Measurements from ENCODE around the gene MAN2A2. TPM values are rescaled to one million over a fixed set of nuclear protein-coding genes. Genes with fewer than 3 reads are reported as not detected.

MAN2A2 gene
- total RNA-seq, 2 experiments from 2014 or later = 108 to 111 TPM

- H3K4me1 Mint-ChIP-seq = peaks cover 20% of the 10 kb centered on the region
- no peaks in the 10 kb centered on the region for H3K9me3 Mint-ChIP-seq
- H3K27ac Mint-ChIP-seq = peak overlapping the region; percentile 67
- ATAC-seq (ENCODE audit: low read depth) (no peak), DNase-seq (no peak)
- POLR2A ChIA-PET = interaction anchor here (0.5 to 1.5 kb wide), 3 partner anchors 9 to 219 kb away, joined by 3 to 4 read pairs (median 3); no protein-coding TSS in a partner anchor
- no peak overlapping the region for H3K4me3 Mint-ChIP-seq
- H3K27me3 Mint-ChIP-seq = no peaks in the 10 kb centered on the region
- H3K36me3 Mint-ChIP-seq = peaks cover 11% of the 10 kb centered on the region
These were observed 20.1 kb upstream of the MAN2A2 start for GRCh38 chr15:90882781-90883525.

DNA sequence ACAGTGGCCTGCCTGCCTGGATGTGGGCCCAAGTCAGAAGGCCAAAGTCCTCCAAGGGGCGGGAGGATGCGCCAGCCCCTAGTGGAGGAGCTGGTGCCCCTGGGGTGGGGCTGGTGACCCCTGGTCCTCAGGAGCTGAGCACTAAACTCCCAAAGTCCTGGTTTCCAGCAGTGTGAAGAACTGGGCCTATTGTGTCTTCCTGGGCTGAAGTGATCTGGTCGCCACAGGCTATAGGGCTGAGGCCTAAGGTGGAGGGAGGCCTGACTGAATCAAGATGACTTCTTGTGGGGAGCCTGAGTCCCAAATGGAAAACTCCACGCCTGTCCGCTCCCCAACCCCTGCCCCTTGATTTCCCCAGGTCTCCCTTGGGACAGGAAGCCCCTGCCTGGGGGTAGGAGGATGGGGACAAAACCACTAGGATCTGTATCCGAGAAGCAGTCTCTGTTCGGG lies 19.6 kb upstream of the MAN2A2 start:
- peak overlapping the region; percentile 37 for H3K4me3 Mint-ChIP-seq
- DNase-seq (no peak), ATAC-seq (ENCODE audit: low read depth) (no peak)
- H3K36me3 Mint-ChIP-seq = peaks cover 11% of the 10 kb centered on the region
- peak overlapping the region; percentile 49 for H3K27ac Mint-ChIP-seq
- POLR2A ChIA-PET = interaction anchor here (0.9 to 1.5 kb wide), 2 partner anchors 10 to 12 kb away, joined by 3 to 4 read pairs; no protein-coding TSS in a partner anchor
- H3K27me3 Mint-ChIP-seq = no peaks in the 10 kb centered on the region
- no peaks in the 10 kb centered on the region for H3K9me3 Mint-ChIP-seq
- peaks cover 18% of the 10 kb centered on the region for H3K4me1 Mint-ChIP-seq

DNA sequence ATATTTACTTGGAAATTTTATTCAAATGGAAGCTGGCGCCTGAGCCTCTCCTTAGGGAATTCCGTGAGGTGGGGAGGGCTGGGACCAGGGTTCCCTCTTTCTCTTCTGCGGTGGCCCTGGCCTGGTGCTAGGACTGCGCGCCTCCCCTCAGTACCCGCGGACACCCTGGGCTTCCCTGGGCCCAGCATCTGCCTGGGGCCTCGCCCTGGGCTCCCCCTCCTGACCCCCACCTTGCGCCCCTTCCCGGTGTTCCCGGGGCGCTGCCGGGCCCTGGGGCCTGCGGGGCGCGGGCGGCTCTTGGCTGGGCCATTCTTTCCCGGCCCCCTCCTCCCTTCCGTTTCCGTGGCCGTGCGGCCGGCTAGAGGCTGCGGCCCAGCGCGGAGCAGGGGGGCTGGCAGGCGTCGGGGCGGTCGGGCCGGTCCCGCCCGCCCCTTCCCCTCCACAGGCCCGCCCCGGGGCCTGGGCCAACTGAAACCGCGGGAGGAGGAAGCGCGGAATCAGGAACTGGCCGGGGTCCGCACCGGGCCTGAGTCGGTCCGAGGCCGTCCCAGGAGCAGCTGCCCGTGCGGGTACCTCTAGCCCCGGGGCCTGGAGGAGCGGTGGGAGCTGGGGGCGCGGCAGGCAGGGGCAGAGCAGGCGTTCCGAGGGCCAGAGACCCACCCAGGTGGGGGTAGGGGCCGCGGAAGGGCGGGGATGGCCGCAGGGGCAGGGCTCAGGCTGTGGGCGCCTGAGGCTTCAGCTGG lies 19.0 kb upstream of the MAN2A2 start, which contains the start of gene FES:
TSS of gene FES (plus strand) at position 529 of the 743 bp plus-strand sequence. CDS start 542 bp downstream, outside the sequence.
- peak within 1 kb of the TSS; percentile 60 for H3K4me3 Mint-ChIP-seq
- peak within 1 kb of the TSS; percentile 81 for H3K27ac Mint-ChIP-seq
- POLR2A ChIA-PET = interaction anchor here (0.9 to 2.4 kb wide), 5 partner anchors 10 to 236 kb away, joined by 3 to 11 read pairs (median 4); partner anchors contain the start of gene MAN2A2
- H3K9me3 Mint-ChIP-seq = no peaks in the 10 kb centered on the region
- ATAC-seq (ENCODE audit: low read depth) (no peak), DNase-seq (no peak)
- peaks cover 9% of the 10 kb centered on the region for H3K36me3 Mint-ChIP-seq
- H3K4me1 Mint-ChIP-seq = peaks cover 18% of the 10 kb centered on the region
- H3K27me3 Mint-ChIP-seq = no peaks in the 10 kb centered on the region

- no peak for DNase-seq
- no peak for ATAC-seq (ENCODE audit: low read depth)
- H3K4me3 Mint-ChIP-seq = peak overlapping the region; percentile 60
- peaks cover 7% of the 10 kb centered on the region for H3K36me3 Mint-ChIP-seq
- POLR2A ChIA-PET = interaction anchor here (0.9 to 2.4 kb wide), 11 partner anchors 13 to 237 kb away, joined by 3 to 11 read pairs (median 4); partner anchors contain the start of genes BLM and MAN2A2
- no peaks in the 10 kb centered on the region for H3K27me3 Mint-ChIP-seq
- no peaks in the 10 kb centered on the region for H3K9me3 Mint-ChIP-seq
- H3K27ac Mint-ChIP-seq = peak overlapping the region; percentile 81
- peaks cover 18% of the 10 kb centered on the region for H3K4me1 Mint-ChIP-seq
These were observed 18.2 kb upstream of the MAN2A2 start for GRCh38 chr15:90884719-90885431.

GRCh38 chr15:90885432-90886290 lies 17.4 kb upstream of the MAN2A2 start:
- Mint-ChIP-seq H3K9me3 (no peaks in the 10 kb centered on the region), H3K4me3 (peak overlapping the region; percentile 60), H3K27ac (peak overlapping the region; percentile 81), H3K27me3 (no peaks in the 10 kb centered on the region), H3K4me1 (peaks cover 18% of the 10 kb centered on the region), H3K36me3 (peaks cover 7% of the 10 kb centered on the region)
- ATAC-seq (ENCODE audit: low read depth) (peak; percentile 64), DNase-seq (peak; percentile 88)
- POLR2A ChIA-PET = interaction anchor here (0.6 to 2.4 kb wide), 15 partner anchors 14 to 592 kb away, joined by 3 to 11 read pairs (median 4); partner anchors contain the start of genes BLM and MAN2A2

DNA sequence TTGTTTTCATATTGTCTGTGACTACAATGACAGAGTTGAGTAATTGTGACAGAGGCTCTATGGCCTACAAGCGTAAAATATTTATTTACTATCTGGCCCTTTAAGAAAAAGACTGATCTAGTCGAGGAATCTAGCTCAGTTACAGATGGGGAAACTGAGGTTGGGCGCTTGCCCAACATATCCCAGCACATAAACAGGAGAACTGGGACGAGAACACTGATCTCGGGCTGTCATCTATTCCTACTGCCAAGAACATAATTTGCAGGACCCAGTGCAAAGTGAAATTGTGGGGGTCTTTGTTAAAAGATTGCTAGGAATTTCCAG lies 16.8 kb upstream of the MAN2A2 start:
- POLR2A ChIA-PET = interaction anchor here (0.6 to 2.4 kb wide), 10 partner anchors 17 to 593 kb away, joined by 3 to 11 read pairs (median 4); partner anchors contain the start of genes BLM and MAN2A2
- H3K4me1 Mint-ChIP-seq = peaks cover 18% of the 10 kb centered on the region
- peak overlapping the region; percentile 81 for H3K27ac Mint-ChIP-seq
- ATAC-seq (ENCODE audit: low read depth) = no peak
- H3K27me3 Mint-ChIP-seq = no peaks in the 10 kb centered on the region
- no peak for DNase-seq
- H3K9me3 Mint-ChIP-seq = no peaks in the 10 kb centered on the region
- peaks cover 7% of the 10 kb centered on the region for H3K36me3 Mint-ChIP-seq
- peak overlapping the region; percentile 60 for H3K4me3 Mint-ChIP-seq

GRCh38 chr15:90887037-90887481 lies 16.0 kb upstream of the MAN2A2 start:
- no peak overlapping the region for H3K27ac Mint-ChIP-seq
- H3K27me3 Mint-ChIP-seq = no peaks in the 10 kb centered on the region
- no peaks in the 10 kb centered on the region for H3K9me3 Mint-ChIP-seq
- POLR2A ChIA-PET = no interaction called here
- H3K4me3 Mint-ChIP-seq = no peak overlapping the region
- no peak for ATAC-seq (ENCODE audit: low read depth)
- H3K4me1 Mint-ChIP-seq = peaks cover 18% of the 10 kb centered on the region
- peaks cover 5% of the 10 kb centered on the region for H3K36me3 Mint-ChIP-seq
- no peak for DNase-seq

- no peak for DNase-seq
- POLR2A ChIA-PET = interaction anchor here (1.1 kb wide), 1 partner anchor 43 kb away, joined by 3 read pairs; the partner anchor contains the start of gene HDDC3
These were observed 13.8 kb upstream of the MAN2A2 start for GRCh38 chr15:90889313-90889730.

GRCh38 chr15:90889736-90890456 lies 13.2 kb upstream of the MAN2A2 start:
- DNase-seq (no peak), ATAC-seq (ENCODE audit: low read depth) (no peak)
- H3K4me1 Mint-ChIP-seq = peaks cover 17% of the 10 kb centered on the region
- H3K27ac Mint-ChIP-seq = no peak overlapping the region
- POLR2A ChIA-PET = interaction anchor here (1.0 to 1.5 kb wide), 3 partner anchors 13 to 173 kb away, joined by 3 read pairs; partner anchors contain the start of genes BLM, HDDC3 and MAN2A2
- H3K27me3 Mint-ChIP-seq = no peaks in the 10 kb centered on the region
- no peak overlapping the region for H3K4me3 Mint-ChIP-seq
- peaks cover 3% of the 10 kb centered on the region for H3K36me3 Mint-ChIP-seq
- no peaks in the 10 kb centered on the region for H3K9me3 Mint-ChIP-seq

More at GRCh38 chr15:90889313-90889730, 13.8 kb upstream of the MAN2A2 start:
- Mint-ChIP-seq H3K4me1 (peaks cover 18% of the 10 kb centered on the region), H3K36me3 (peaks cover 3% of the 10 kb centered on the region), H3K4me3 (no peak overlapping the region), H3K9me3 (no peaks in the 10 kb centered on the region), H3K27ac (no peak overlapping the region), H3K27me3 (no peaks in the 10 kb centered on the region)
- ATAC-seq (ENCODE audit: low read depth) = peak; percentile 28

GRCh38 chr15:90890839-90891238 lies 12.3 kb upstream of the MAN2A2 start:
- POLR2A ChIA-PET = interaction anchor here (1.5 kb wide), 1 partner anchor 12 kb away, joined by 3 read pairs; the partner anchor contains the start of gene MAN2A2
- no peaks in the 10 kb centered on the region for H3K27me3 Mint-ChIP-seq
- H3K27ac Mint-ChIP-seq = no peak overlapping the region
- DNase-seq (no peak), ATAC-seq (ENCODE audit: low read depth) (no peak)
- H3K36me3 Mint-ChIP-seq = peaks cover 3% of the 10 kb centered on the region
- H3K4me1 Mint-ChIP-seq = peaks cover 12% of the 10 kb centered on the region
- no peaks in the 10 kb centered on the region for H3K9me3 Mint-ChIP-seq
- H3K4me3 Mint-ChIP-seq = no peak overlapping the region

DNA sequence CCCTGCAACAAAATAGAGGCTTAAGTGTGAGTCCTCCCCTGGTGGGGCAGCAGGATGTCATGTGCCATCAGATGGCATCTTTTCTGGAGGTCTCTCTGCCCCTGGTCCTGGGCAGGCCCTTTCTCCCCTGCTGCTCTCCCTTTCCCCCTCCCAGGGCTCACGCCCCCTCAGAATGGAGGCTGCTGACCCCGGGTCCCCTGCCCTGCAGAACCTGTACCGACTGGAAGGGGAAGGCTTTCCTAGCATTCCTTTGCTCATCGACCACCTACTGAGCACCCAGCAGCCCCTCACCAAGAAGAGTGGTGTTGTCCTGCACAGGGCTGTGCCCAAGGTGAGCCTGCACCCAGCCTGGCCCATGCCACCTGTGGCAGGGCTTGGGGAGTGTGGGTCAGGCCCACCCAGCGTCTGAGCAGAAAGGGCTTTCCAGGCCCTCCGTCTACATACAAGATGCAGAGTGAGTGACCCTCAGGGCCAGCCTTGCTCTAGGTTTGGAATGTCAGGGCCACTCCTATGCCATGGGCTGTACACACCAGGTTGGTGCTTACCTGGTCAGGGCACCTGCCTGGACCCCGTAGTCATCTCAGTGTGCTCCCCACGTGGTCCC lies 11.7 kb upstream of the MAN2A2 start:
- Mint-ChIP-seq H3K27me3 (no peaks in the 10 kb centered on the region), H3K27ac (no peak overlapping the region), H3K4me3 (no peak overlapping the region), H3K4me1 (peaks cover 6% of the 10 kb centered on the region), H3K36me3 (peaks cover 3% of the 10 kb centered on the region), H3K9me3 (no peaks in the 10 kb centered on the region)
- DNase-seq (no peak), ATAC-seq (ENCODE audit: low read depth) (no peak)
- POLR2A ChIA-PET = interaction anchor here (1.5 kb wide), 1 partner anchor 12 kb away, joined by 3 read pairs; the partner anchor contains the start of gene MAN2A2

Measured in activated naive CD8-positive, alpha-beta T cell treated with anti-CD3 and anti-CD28 coated beads, Interleukin-2, amount 10 ng/mL, durations not matched to agents 7 days and 5 days (primary cell).